ENCODE measurements around the gene ADRA2C. TPM values are rescaled to one million over a fixed set of nuclear protein-coding genes. Genes with fewer than 3 reads are reported as not detected.

Gene ADRA2C
- total RNA-seq, 1 donor from 2014 or later: 0.32 TPM

GRCh38 chr4:3723232-3723642, 42.9 kb upstream of the ADRA2C start:
- peaks cover 1% of the 10 kb centered on the region for H3K9me3 Mint-ChIP-seq (ENCODE audit: unreplicated experiment)
- H3K4me3 Mint-ChIP-seq (ENCODE audit: unreplicated experiment): no peak overlapping the region
- no peaks in the 10 kb centered on the region for H3K36me3 Mint-ChIP-seq (ENCODE audit: unreplicated experiment)
- H3K27me3 Mint-ChIP-seq (ENCODE audit: unreplicated experiment): no peaks in the 10 kb centered on the region
- no peaks in the 10 kb centered on the region for H3K4me1 Mint-ChIP-seq (ENCODE audit: unreplicated experiment)
- H3K27ac Mint-ChIP-seq (ENCODE audit: unreplicated experiment): no peak overlapping the region
- DNase-seq (ENCODE audit: extremely low spot score, unreplicated experiment): no peak
- TF ChIP-seq CTCF (IDR thresholded peaks at IDR 0.05): no peak

- no peaks in the 10 kb centered on the region for H3K9me3 Mint-ChIP-seq (ENCODE audit: unreplicated experiment)
- H3K27me3 Mint-ChIP-seq (ENCODE audit: unreplicated experiment): no peaks in the 10 kb centered on the region
- H3K36me3 Mint-ChIP-seq (ENCODE audit: unreplicated experiment): no peaks in the 10 kb centered on the region
- H3K4me1 Mint-ChIP-seq (ENCODE audit: unreplicated experiment): no peaks in the 10 kb centered on the region
- DNase-seq (ENCODE audit: extremely low spot score, unreplicated experiment): no peak
- H3K27ac Mint-ChIP-seq (ENCODE audit: unreplicated experiment): no peak overlapping the region
- no peak for TF ChIP-seq CTCF (IDR thresholded peaks at IDR 0.05)
- H3K4me3 Mint-ChIP-seq (ENCODE audit: unreplicated experiment): no peak overlapping the region
Observed at GRCh38 chr4:3724319-3725231, 41.6 kb upstream of the ADRA2C start.

- no peak for TF ChIP-seq CTCF (IDR thresholded peaks at IDR 0.05)
- Mint-ChIP-seq H3K27me3 (ENCODE audit: unreplicated experiment) (no peaks in the 10 kb centered on the region), H3K36me3 (ENCODE audit: unreplicated experiment) (no peaks in the 10 kb centered on the region), H3K9me3 (ENCODE audit: unreplicated experiment) (no peaks in the 10 kb centered on the region), H3K4me1 (ENCODE audit: unreplicated experiment) (no peaks in the 10 kb centered on the region), H3K27ac (ENCODE audit: unreplicated experiment) (no peak overlapping the region), H3K4me3 (ENCODE audit: unreplicated experiment) (no peak overlapping the region)
- no peak for DNase-seq (ENCODE audit: extremely low spot score, unreplicated experiment)
Observed at GRCh38 chr4:3725936-3726870, 40.0 kb upstream of the ADRA2C start.

- no peak overlapping the region for H3K4me3 Mint-ChIP-seq (ENCODE audit: unreplicated experiment)
- no peaks in the 10 kb centered on the region for H3K4me1 Mint-ChIP-seq (ENCODE audit: unreplicated experiment)
- no peak overlapping the region for H3K27ac Mint-ChIP-seq (ENCODE audit: unreplicated experiment)
- no peak for TF ChIP-seq CTCF (IDR thresholded peaks at IDR 0.05)
- no peaks in the 10 kb centered on the region for H3K36me3 Mint-ChIP-seq (ENCODE audit: unreplicated experiment)
- no peaks in the 10 kb centered on the region for H3K9me3 Mint-ChIP-seq (ENCODE audit: unreplicated experiment)
- H3K27me3 Mint-ChIP-seq (ENCODE audit: unreplicated experiment): no peaks in the 10 kb centered on the region
- no peak for DNase-seq (ENCODE audit: extremely low spot score, unreplicated experiment)
Observed at GRCh38 chr4:3727847-3728469, 38.2 kb upstream of the ADRA2C start.

Measured in osteocyte (in vitro differentiated cells).